Esophagus squamous epithelium (tissue), 5 donors: ENCODE data around the gene THBS4. TPM values are rescaled to one million over a fixed set of nuclear protein-coding genes. Genes with fewer than 3 reads are reported as not detected.

ENCODE experiments used
- DNase-seq: peaks from one replicate; lab custom pipeline; 2025; lab: John Stamatoyannopoulos, UW
- H3K27ac ChIP-seq, 4 donors: fragments of 200-600 bp; sonication (generic); one replicate each; pipeline ENCODE4 v1.5.1; 2016 to 2019; ENCODE audit warnings: mild to moderate bottlenecking in 1 of 4
- H3K27me3 ChIP-seq, 4 donors: fragments of 200-600 bp; sonication (generic); 1 replicate in 3 of 4; 2 replicates in 1 of 4; pipeline versions ENCODE4 v1.5.1 to v1.6.0; 2017 to 2021; ENCODE audit warnings: antibody characterized with exemption in 1 of 4
- H3K36me3 ChIP-seq, 3 donors: fragments of 200-600 bp; sonication (generic); one replicate each; pipeline ENCODE4 v1.5.1; 2016 to 2019
- H3K4me1 ChIP-seq, 3 donors: fragments of 200-600 bp; sonication (generic); one replicate each; pipeline ENCODE4 v1.5.1; 2017 to 2019
- H3K4me3 ChIP-seq, 4 donors: fragments of 200-600 bp; sonication (generic); 1 replicate in 3 of 4; 2 replicates in 1 of 4; pipeline ENCODE4 v1.5.1; 2016 to 2019; ENCODE audit warnings: mild to moderate bottlenecking in 2 of 4, moderate library complexity in 1 of 4
- H3K9me3 ChIP-seq, 3 donors: fragments of 200-600 bp; sonication (generic); one replicate each; pipeline ENCODE4 v1.5.1; 2016 to 2019
- CTCF ChIP-seq, 6 experiments: fragments of 450-650 bp in 4 of 6; fragments of 200-600 bp in 2 of 6; sonication (generic) in 2 of 6; IDR thresholded peaks; one replicate each; pipeline ENCODE4 v1.5.1; 2016 to 2019; ENCODE audit warnings: antibody characterized with exemption in 6 of 6, mild to moderate bottlenecking in 4 of 6, moderate library complexity in 4 of 6
- POLR2A ChIP-seq, 4 donors: fragments of 450-650 bp; IDR thresholded peaks; one replicate each; pipeline ENCODE4 v1.6.1; 2017; ENCODE audit warnings: antibody characterized with exemption in 4 of 4, mild to moderate bottlenecking in 4 of 4, moderate library complexity in 3 of 4
- whole genome bisulfite sequencing, 2 donors: methylation state at CpG; one replicate each; pipeline ENCODE4 v1.1.5; 2018; 5-methylcytosine and 5-hydroxymethylcytosine counted together
- intact Hi-C: fragments of 100-400 bp; cut with DNase I; formaldehyde crosslinking; loops from one replicate; pipeline ENCODE4 v1.15.0; 2022
- small RNA-seq, 4 donors: library from RNA; depleted of rRNA; stranded (forward); fragments of <200 nt; gene quantifications; one replicate each; pipeline ENCODE3, GENCODE V24; 2016
- total RNA-seq, 4 donors: library from RNA; depleted of rRNA; stranded (reverse); fragments of >200 nt; gene quantifications; one replicate each; pipeline ENCODE4 v1.1.0, GENCODE V29; 2016
- donor health status: DM: yes; HTN: yes; CAD: no.

Gene THBS4
- total RNA-seq, 4 donors from 2014 or later, result 0.44 to 4.7 (median 1.7) TPM

GRCh38 chr5:80127116-80127552, 92.0 kb downstream of the THBS4 start:
- no peak overlapping the region for H3K27ac ChIP-seq
- no peak overlapping the region for H3K4me3 ChIP-seq
- no peaks in the 10 kb centered on the region for H3K36me3 ChIP-seq
- TF ChIP-seq CTCF (IDR thresholded peaks at IDR 0.05) (no peak), POLR2A (IDR thresholded peaks at IDR 0.05) (no peak)
- intact Hi-C loops, result no loop called here
- H3K27me3 ChIP-seq, result no peaks in the 10 kb centered on the region
- no peak for DNase-seq
- 81 to 94% methylated on average over 4 of the region's 4 CpGs for WGBS, 2 donors
- H3K4me1 ChIP-seq, result peaks cover 0 to 5% (median 0%) of the 10 kb centered on the region in 3 donors
- H3K9me3 ChIP-seq, result no peaks in the 10 kb centered on the region

GRCh38 chr5:80128141-80128540, 93.0 kb downstream of the THBS4 start:
- Histone ChIP-seq H3K36me3 (no peaks in the 10 kb centered on the region), H3K4me3 (no peak overlapping the region), H3K27ac (no peak overlapping the region), H3K27me3 (no peaks in the 10 kb centered on the region), H3K4me1 (peaks cover 0 to 5% (median 0%) of the 10 kb centered on the region in 3 donors), H3K9me3 (no peaks in the 10 kb centered on the region)
- intact Hi-C loops, result no loop called here
- TF ChIP-seq POLR2A (IDR thresholded peaks at IDR 0.05), result no peak
- TF ChIP-seq CTCF (IDR thresholded peaks at IDR 0.05), result no peak
- no peak for DNase-seq
- WGBS, 2 donors, result 50 to 61% methylated on average over 2 of the region's 2 CpGs

- 79 to 94% methylated on average over 5 of the region's 5 CpGs for WGBS, 2 donors
- peaks cover 0 to 5% (median 0%) of the 10 kb centered on the region in 3 donors for H3K4me1 ChIP-seq
- H3K27ac ChIP-seq, result no peak overlapping the region
- no peak for DNase-seq
- TF ChIP-seq POLR2A (IDR thresholded peaks at IDR 0.05) (no peak), CTCF (IDR thresholded peaks at IDR 0.05) (no peak)
- no peaks in the 10 kb centered on the region for H3K36me3 ChIP-seq
- intact Hi-C loops, result no loop called here
- no peaks in the 10 kb centered on the region for H3K9me3 ChIP-seq
- H3K27me3 ChIP-seq, result no peaks in the 10 kb centered on the region
- no peak overlapping the region for H3K4me3 ChIP-seq
Observed at GRCh38 chr5:80129146-80129545, 94.0 kb downstream of the THBS4 start.

Small RNA genes lying within 50 kb of the gene (small RNA-seq; reads per million reads assigned to genes)
- gene TRMT112P2, result 0 reads per million in 4 donors

Other genes with a start within 250 kb of the THBS4 start
- 10 to 100 TPM in 3 of 4 donors, 1 to 10 TPM in 1; 6.5 to 15.8 (median 12.3) TPM for gene MTX3, start 44.1 kb upstream of the THBS4 start, total RNA-seq
- 10 to 100 TPM; 33.9 to 65.3 (median 44.6) TPM for gene SERINC5, start 220.7 kb downstream of the THBS4 start, total RNA-seq